ENCODE measurements around the gene TMEM209.
"Not testable (repeated sequence)": the region's sequence is repeated elsewhere in the genome, so short reads cannot be mapped to it uniquely, and the experiment has no call there.

TMEM209 gene

DNA sequence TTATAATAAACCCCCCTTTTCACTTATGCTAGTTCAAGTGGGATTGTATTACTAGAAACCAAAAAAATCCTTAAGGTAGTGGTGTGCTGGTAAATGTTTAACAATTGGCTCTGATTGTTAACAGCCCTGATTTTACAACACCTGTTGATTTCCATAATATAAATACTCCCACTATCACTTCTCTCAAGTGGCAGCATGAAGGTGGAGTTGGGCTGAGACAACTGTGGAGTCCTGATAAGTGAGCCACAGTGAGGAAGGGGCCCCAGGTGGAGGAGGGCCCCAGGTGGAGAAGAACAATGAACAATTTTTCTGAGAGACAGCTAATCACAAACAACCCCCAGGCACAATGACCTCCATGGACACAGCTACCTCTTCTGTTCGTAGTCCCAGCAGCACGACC lies 28.9 kb upstream of the TMEM209 start:
- H3K4me3 ChIP-seq (replicated peaks; ENCODE audit: low read depth, low read length) = no peak overlapping the region
- no peak for DNase-seq (ENCODE audit: extremely low read depth, low read depth)
- TF ChIP-seq, protein P1, sequence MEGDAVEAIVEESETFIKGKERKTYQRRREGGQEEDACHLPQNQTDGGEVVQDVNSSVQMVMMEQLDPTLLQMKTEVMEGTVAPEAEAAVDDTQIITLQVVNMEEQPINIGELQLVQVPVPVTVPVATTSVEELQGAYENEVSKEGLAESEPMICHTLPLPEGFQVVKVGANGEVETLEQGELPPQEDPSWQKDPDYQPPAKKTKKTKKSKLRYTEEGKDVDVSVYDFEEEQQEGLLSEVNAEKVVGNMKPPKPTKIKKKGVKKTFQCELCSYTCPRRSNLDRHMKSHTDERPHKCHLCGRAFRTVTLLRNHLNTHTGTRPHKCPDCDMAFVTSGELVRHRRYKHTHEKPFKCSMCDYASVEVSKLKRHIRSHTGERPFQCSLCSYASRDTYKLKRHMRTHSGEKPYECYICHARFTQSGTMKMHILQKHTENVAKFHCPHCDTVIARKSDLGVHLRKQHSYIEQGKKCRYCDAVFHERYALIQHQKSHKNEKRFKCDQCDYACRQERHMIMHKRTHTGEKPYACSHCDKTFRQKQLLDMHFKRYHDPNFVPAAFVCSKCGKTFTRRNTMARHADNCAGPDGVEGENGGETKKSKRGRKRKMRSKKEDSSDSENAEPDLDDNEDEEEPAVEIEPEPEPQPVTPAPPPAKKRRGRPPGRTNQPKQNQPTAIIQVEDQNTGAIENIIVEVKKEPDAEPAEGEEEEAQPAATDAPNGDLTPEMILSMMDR (IDR thresholded peaks at IDR 0.05; ENCODE audit: low read depth, low read length, missing control alignments) = no peak

DNA sequence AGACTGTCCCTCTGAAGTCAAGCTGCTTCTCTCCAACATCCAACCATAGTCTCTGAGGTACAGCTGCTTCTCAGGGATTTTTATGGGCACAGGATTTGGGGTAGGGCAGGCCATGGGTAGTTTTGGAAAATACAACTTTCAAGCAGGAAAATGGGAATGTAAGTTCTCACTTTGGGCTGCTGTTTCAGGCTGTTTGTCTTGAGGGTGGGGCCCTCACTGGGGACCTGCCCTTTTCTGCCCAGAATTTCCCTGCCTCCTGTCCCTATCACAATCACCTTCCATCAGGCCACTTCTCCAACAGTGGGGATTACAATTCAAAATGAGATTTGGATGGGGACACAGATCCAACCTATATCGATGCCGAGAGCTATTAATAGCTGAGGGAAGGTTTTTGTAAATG lies 27.0 kb upstream of the TMEM209 start:
- DNase-seq (ENCODE audit: extremely low read depth, low read depth) = no peak
- H3K4me3 ChIP-seq (replicated peaks; ENCODE audit: low read depth, low read length) = no peak overlapping the region
- TF ChIP-seq, protein P1 (IDR thresholded peaks at IDR 0.05; ENCODE audit: low read depth, low read length, missing control alignments) = no peak

DNA sequence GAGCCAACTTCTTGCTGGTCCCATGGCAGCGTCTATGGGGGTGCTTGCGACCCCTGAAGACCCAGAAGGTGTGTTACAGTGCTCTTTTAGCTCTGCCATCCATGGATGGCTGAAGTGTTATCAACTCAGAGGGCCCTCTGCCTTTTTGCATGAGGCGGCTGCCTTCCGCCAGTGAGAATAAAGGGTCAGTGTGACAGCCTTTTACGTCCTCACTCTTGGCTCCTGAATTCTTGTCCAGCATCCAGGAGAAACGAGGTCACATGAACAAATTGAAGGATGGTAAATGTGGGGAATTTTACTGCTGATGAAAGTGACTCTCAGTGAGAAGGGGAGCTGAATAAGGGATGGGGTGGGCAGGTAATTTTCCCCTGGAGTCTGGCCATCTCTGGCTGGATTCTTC lies 26.6 kb upstream of the TMEM209 start:
- TF ChIP-seq, protein P1 (IDR thresholded peaks at IDR 0.05; ENCODE audit: low read depth, low read length, missing control alignments) = no peak
- no peak overlapping the region for H3K4me3 ChIP-seq (replicated peaks; ENCODE audit: low read depth, low read length)
- DNase-seq (ENCODE audit: extremely low read depth, low read depth) = no peak

DNA sequence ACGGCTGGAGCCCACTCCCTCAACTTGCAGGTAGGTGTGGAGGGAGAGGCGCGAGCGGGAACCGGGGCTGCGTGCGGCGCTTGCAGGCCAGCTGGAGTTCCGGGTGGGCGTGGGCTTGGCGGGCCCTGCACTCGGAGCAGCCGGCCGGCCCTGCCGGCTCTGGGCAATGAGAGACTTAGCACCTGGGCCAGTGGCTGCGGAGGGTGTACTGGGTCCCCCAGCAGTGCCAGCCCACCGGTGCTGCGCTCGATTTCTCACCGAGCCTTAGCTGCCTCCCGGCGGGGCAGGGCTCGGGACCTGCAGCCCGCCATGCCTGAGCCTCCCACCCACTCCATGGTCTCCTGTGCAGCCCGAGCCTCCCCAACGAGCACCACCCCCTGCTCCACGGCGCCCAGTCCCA lies 24.8 kb upstream of the TMEM209 start:
- not testable (repeated sequence) for H3K4me3 ChIP-seq (replicated peaks; ENCODE audit: low read depth, low read length); DNase-seq (ENCODE audit: extremely low read depth, low read depth)

DNA sequence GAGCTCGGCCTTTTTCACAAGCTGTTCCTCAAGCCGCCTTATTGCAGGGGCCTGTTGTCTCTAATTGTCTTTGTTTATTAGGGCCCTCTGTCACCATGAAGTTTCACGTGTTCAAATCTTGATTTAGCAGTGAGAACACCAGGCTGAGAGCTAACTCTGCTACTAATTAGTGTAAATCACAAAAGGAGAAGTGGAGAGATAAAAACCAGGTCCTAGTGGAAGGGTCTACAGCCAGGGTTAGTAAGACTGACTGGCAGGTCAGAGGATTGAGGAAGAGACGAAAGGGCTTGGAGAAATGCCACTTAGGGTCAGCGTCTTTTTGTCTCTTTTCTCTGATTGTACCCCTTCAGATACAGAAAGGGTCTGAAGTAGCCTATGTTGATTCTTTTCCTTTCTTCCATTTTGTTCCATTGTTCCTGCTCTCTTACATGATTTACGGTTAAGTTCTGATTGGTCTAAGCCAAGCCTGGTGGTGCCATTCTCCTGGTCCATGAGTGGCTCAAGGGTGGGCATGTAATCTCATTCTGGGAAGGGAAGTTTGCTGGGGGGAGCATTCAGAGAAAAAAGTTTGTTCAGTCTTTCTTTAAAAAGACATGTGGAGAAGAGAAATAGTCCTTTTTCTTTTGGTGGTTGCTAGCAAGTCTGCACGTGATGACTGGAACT lies 23.8 kb upstream of the TMEM209 start:
- DNase-seq (ENCODE audit: extremely low read depth, low read depth) = no peak
- TF ChIP-seq, protein P1 (IDR thresholded peaks at IDR 0.05; ENCODE audit: low read depth, low read length, missing control alignments) = no peak
- H3K4me3 ChIP-seq (replicated peaks; ENCODE audit: low read depth, low read length) = no peak overlapping the region

DNA sequence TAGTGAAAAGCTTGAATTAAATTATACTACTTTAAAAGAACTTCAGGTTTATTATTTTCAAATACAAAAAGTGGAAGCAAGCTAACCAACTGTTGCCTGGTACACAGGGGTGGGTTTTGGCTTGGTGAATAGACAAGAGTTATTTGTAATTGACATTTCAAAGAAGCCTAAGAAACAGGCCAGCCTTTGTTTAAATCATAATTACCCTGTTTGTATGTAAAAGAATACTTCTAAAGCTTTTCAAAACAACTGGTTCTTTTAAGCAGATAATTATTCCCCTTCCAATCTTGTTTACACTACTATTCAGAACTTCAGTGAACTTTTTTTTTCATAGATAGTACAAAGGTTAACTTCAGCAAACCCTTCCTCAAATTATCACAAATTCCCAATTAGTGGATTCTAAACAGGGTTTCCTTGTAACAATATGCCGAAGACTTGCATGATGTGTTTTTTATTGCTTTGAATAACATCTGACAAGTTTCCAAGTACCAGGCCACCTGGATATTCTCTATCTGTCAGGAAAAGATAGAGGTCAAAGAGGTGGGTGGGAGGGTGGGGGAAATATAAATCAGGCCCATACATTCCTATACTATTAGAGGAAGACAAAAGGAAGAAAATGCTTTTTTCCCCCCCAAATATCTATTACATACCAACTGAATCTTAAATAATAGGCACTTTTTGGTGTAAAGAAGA lies 22.8 kb upstream of the TMEM209 start:
- H3K4me3 ChIP-seq (replicated peaks; ENCODE audit: low read depth, low read length) = no peak overlapping the region
- TF ChIP-seq, protein P1 (IDR thresholded peaks at IDR 0.05; ENCODE audit: low read depth, low read length, missing control alignments) = no peak
- DNase-seq (ENCODE audit: extremely low read depth, low read depth) = no peak

DNA sequence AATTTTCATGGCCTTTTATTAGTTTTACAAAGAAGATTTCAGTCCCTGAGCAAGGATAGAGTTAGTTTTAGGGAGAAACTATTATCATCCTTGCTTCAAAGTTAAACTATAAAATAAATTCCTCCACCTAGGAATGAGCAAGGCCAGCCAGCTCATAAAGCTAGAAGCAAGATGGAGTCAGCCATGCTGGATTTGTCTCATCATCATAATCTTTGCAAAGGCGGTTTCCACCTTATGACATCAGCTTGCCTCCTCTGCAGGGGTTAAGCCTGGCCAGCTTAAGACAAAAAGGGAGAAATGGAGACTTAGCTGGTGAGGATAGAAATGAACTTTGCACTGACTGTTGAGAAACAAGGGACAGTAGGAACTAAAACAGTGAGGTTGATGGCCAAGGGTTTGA lies 21.1 kb upstream of the TMEM209 start:
- no peak overlapping the region for H3K4me3 ChIP-seq (replicated peaks; ENCODE audit: low read depth, low read length)
- no peak for DNase-seq (ENCODE audit: extremely low read depth, low read depth)
- TF ChIP-seq, protein P1 (IDR thresholded peaks at IDR 0.05; ENCODE audit: low read depth, low read length, missing control alignments) = no peak

DNA sequence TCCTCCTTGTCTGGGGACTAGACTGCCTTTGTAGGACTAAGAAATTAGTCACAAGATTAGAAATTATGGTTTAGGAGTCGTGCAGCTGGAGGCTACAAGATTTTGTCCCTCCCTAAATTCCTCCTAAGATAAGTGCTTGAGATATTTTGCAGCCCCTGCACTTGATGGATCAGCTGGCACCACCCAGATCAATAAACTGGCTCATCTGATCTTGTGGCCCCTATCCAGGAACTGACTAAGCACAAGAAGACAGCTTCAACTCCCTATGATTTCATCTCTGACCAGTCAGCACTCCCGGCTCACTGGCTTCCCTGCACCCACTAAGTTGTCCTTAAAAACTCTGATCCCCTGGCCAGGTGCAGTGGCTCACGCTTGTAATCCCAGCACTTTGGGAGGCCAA lies 19.7 kb upstream of the TMEM209 start:
- not testable (repeated sequence) for H3K4me3 ChIP-seq (replicated peaks; ENCODE audit: low read depth, low read length); DNase-seq (ENCODE audit: extremely low read depth, low read depth)
